HG03565 (cell line): ENCODE measurements around the gene TMEM222.

ENCODE experiments used
- ATAC-seq: cut with Tn5 transposase; IDR thresholded peaks from one replicate; pipeline ENCODE4 v1.9.1; 2021; ENCODE audit warnings: mild to moderate bottlenecking, moderate library complexity; ENCODE audit not compliant: unreplicated experiment

The TMEM222 gene

GRCh38 chr1:27341525-27342252, 19.7 kb downstream of the TMEM222 start, which contains the start of gene SYTL1:
SYTL1 (plus strand) TSS chr1:27342022; CDS start chr1:27345335, 3,313 bp downstream.
- ATAC-seq = no peak

GRCh38 chr1:27342391-27342777, 20.4 kb downstream of the TMEM222 start:
- ATAC-seq = no peak

GRCh38 chr1:27342778-27343638, 21.0 kb downstream of the TMEM222 start:
- ATAC-seq = no peak

- ATAC-seq = no peak
Measured at GRCh38 chr1:27343639-27344025, 21.7 kb downstream of the TMEM222 start.

GRCh38 chr1:27345272-27345671, 23.3 kb downstream of the TMEM222 start:
- ATAC-seq = no peak

- no peak for ATAC-seq
Measured at GRCh38 chr1:27346357-27346756, 24.4 kb downstream of the TMEM222 start.

- no peak for ATAC-seq
Measured at GRCh38 chr1:27346991-27347624, 25.1 kb downstream of the TMEM222 start.

- ATAC-seq = no peak
Measured at GRCh38 chr1:27348861-27349783, 27.2 kb downstream of the TMEM222 start.

GRCh38 chr1:27349784-27350662, 28.1 kb downstream of the TMEM222 start:
- ATAC-seq = no peak

GRCh38 chr1:27350663-27351540, 28.9 kb downstream of the TMEM222 start:
- no peak for ATAC-seq

- ATAC-seq = no peak
Measured at GRCh38 chr1:27351541-27352107, 29.7 kb downstream of the TMEM222 start.

GRCh38 chr1:27353166-27353565, 31.2 kb downstream of the TMEM222 start:
- ATAC-seq = no peak

- no peak for ATAC-seq
Measured at GRCh38 chr1:27353629-27354028, 31.7 kb downstream of the TMEM222 start.

GRCh38 chr1:27355683-27356082, 33.7 kb downstream of the TMEM222 start:
- ATAC-seq = no peak

GRCh38 chr1:27356277-27356618, 34.3 kb downstream of the TMEM222 start:
- no peak for ATAC-seq

GRCh38 chr1:27356619-27357280, 34.8 kb downstream of the TMEM222 start:
- ATAC-seq = no peak

GRCh38 chr1:27357281-27358037, 35.5 kb downstream of the TMEM222 start:
- no peak for ATAC-seq
